ENCODE data around the gene RIOK1. TPM values are rescaled to one million over a fixed set of nuclear protein-coding genes. Genes with fewer than 3 reads are reported as not detected.

Gene RIOK1
- total RNA-seq, 1 donor from 2014 or later = 28.5 TPM

DNA sequence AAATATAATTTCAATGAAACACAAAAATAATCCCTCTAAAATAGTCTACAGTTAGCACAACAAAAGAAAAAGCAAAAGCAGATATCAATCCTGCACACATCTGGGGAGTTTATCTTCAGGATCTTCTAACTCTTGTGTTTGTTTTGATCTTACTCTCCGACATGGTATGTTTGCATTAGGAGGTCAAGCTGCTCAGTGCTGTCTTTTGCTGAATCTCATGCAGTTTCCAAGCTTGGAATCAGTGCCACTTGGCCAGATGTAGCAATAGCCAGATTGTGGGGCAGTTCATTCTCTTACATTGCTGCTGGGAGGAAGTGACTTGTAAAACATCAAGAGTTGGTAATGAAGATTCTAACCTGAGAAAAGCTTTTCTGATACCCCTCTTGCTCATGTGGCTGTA, 29.5 kb downstream of the RIOK1 start:
- TF ChIP-seq, protein P1, sequence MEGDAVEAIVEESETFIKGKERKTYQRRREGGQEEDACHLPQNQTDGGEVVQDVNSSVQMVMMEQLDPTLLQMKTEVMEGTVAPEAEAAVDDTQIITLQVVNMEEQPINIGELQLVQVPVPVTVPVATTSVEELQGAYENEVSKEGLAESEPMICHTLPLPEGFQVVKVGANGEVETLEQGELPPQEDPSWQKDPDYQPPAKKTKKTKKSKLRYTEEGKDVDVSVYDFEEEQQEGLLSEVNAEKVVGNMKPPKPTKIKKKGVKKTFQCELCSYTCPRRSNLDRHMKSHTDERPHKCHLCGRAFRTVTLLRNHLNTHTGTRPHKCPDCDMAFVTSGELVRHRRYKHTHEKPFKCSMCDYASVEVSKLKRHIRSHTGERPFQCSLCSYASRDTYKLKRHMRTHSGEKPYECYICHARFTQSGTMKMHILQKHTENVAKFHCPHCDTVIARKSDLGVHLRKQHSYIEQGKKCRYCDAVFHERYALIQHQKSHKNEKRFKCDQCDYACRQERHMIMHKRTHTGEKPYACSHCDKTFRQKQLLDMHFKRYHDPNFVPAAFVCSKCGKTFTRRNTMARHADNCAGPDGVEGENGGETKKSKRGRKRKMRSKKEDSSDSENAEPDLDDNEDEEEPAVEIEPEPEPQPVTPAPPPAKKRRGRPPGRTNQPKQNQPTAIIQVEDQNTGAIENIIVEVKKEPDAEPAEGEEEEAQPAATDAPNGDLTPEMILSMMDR (IDR thresholded peaks at IDR 0.05; ENCODE audit: unreplicated experiment) = no peak
- peaks cover 21% of the 10 kb centered on the region for H3K36me3 Mint-ChIP-seq (ENCODE audit: insufficient read depth)
- H3K4me3 Mint-ChIP-seq (ENCODE audit: low read depth) = no peak overlapping the region
- H3K4me1 Mint-ChIP-seq (ENCODE audit: low read depth) = peaks cover 39% of the 10 kb centered on the region
- no peaks in the 10 kb centered on the region for H3K27me3 Mint-ChIP-seq
- DNase-seq (ENCODE audit: low spot score, unreplicated experiment) = no peak
- no peak overlapping the region for H3K27ac Mint-ChIP-seq
- no peaks in the 10 kb centered on the region for H3K9me3 Mint-ChIP-seq (ENCODE audit: low read depth)

DNA sequence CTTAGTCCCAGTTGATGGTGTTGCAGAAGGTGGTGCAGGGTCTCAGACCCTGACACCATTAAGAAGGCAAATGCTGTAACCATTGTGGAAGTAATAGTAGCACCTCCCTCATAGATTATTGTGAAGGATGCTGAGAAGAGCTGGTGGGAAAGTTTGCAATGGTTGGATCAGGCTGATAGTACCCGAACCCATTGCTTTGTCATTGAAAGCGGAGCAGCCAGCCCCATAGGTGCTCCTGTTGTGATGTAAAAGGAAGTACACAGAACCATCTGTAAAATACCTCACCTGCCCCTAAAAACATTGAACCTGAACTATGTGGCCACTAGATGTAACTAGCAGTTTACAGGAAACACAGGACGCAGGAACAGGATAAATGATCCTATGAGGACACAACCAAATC, 31.5 kb downstream of the RIOK1 start:
- DNase-seq (ENCODE audit: low spot score, unreplicated experiment) = no peak
- Mint-ChIP-seq H3K4me1 (ENCODE audit: low read depth) (peaks cover 30% of the 10 kb centered on the region), H3K27ac (no peak overlapping the region), H3K9me3 (ENCODE audit: low read depth) (no peaks in the 10 kb centered on the region), H3K4me3 (ENCODE audit: low read depth) (no peak overlapping the region), H3K27me3 (no peaks in the 10 kb centered on the region), H3K36me3 (ENCODE audit: insufficient read depth) (peaks cover 6% of the 10 kb centered on the region)
- TF ChIP-seq, protein P1 (IDR thresholded peaks at IDR 0.05; ENCODE audit: unreplicated experiment) = no peak

DNA sequence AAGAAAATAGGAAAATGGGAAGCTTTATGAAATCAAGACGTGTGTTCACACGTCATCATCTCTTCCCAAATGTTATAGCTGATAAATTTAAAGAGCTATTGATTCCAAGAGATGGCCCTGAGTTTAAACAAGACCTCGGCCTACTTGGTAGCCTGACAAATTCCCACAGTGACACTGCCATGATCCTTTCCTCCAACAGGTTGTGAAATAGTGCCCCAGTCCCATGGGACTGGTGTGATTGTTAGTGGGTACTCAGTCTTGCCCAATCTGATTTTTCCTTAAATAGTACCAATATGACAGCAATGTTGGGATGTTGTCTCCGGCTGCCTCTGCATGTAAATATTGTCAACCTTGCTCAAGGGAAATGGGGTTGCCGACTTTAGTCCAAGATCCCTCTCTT, 34.5 kb downstream of the RIOK1 start:
- no peak for DNase-seq (ENCODE audit: low spot score, unreplicated experiment)
- H3K4me1 Mint-ChIP-seq (ENCODE audit: low read depth) = peaks cover 15% of the 10 kb centered on the region
- H3K36me3 Mint-ChIP-seq (ENCODE audit: insufficient read depth) = peaks cover 1% of the 10 kb centered on the region
- no peak overlapping the region for H3K27ac Mint-ChIP-seq
- H3K27me3 Mint-ChIP-seq = no peaks in the 10 kb centered on the region
- no peak overlapping the region for H3K4me3 Mint-ChIP-seq (ENCODE audit: low read depth)
- peaks cover 3% of the 10 kb centered on the region for H3K9me3 Mint-ChIP-seq (ENCODE audit: low read depth)
- TF ChIP-seq, protein P1 (IDR thresholded peaks at IDR 0.05; ENCODE audit: unreplicated experiment) = no peak

DNA sequence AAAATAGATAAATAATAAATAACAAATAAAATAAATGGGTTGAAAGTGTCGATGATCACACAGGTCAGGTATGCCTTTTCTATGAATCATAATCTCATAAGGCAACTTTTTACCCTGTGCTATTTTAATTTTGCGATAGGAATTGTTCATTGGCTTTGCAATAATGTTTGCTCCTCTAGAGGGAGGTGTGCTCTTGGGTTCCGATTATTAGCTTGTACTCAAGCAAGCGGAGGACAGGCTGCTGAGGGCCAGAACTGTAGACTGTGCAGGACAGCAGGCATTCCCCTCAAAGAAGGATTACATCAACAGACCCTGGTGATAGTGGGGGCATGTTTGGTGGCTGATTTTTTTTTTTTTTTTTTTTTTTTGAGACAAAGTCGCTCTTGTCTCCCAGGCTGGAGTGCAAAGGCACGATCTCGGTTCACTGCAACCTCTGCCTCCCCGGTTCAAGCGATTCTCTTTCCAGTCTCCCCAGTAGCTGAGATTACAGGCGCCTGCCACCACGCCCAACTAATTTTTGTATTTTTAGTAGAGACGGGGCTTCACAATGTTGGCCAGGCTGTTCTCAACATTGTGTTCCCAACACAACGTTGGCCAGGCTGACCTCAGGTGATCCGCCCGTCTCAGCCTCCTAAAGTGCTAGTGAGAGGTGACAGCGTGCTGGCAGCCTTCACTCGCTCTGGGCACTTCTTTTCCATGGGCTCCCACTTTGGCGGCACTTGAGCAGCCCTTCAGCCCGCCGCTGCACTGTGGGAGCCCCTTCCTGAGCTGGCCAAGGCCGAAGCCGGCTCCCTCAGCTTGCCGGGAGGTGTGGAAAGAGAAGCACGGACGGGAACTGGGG, 35.6 kb downstream of the RIOK1 start:
- no peak overlapping the region for H3K4me3 Mint-ChIP-seq (ENCODE audit: low read depth)
- no peak for DNase-seq (ENCODE audit: low spot score, unreplicated experiment)
- H3K4me1 Mint-ChIP-seq (ENCODE audit: low read depth) = peaks cover 6% of the 10 kb centered on the region
- peaks cover 3% of the 10 kb centered on the region for H3K9me3 Mint-ChIP-seq (ENCODE audit: low read depth)
- H3K27me3 Mint-ChIP-seq = no peaks in the 10 kb centered on the region
- TF ChIP-seq, protein P1 (IDR thresholded peaks at IDR 0.05; ENCODE audit: unreplicated experiment) = peak; percentile 48
- H3K27ac Mint-ChIP-seq = no peak overlapping the region
- H3K36me3 Mint-ChIP-seq (ENCODE audit: insufficient read depth) = peaks cover 1% of the 10 kb centered on the region

DNA sequence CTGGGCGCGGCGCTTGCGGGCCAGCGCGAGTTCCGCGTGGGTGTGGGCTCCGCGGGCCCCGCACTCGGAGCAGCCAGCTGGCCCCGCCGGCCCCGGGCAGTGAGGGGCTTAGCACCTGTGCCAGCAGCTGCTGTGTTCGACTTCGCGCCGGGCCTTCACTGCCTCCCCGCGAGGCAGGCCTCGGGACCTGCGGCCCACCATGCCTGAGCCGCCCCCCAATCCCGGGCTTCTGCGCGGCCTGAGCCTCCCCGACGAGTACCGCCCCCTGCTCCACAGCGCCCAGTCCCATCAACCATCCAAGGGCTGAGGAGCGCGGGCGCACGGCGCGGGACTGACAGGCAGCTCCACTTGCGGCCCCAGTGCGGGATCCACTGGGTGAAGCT, 36.2 kb downstream of the RIOK1 start:
- peaks cover 3% of the 10 kb centered on the region for H3K9me3 Mint-ChIP-seq (ENCODE audit: low read depth)
- H3K4me1 Mint-ChIP-seq (ENCODE audit: low read depth) = peaks cover under 1% of the 10 kb centered on the region
- H3K36me3 Mint-ChIP-seq (ENCODE audit: insufficient read depth) = peaks cover 1% of the 10 kb centered on the region
- no peak overlapping the region for H3K4me3 Mint-ChIP-seq (ENCODE audit: low read depth)
- TF ChIP-seq, protein P1 (IDR thresholded peaks at IDR 0.05; ENCODE audit: unreplicated experiment) = no peak
- DNase-seq (ENCODE audit: low spot score, unreplicated experiment) = no peak
- H3K27me3 Mint-ChIP-seq = no peaks in the 10 kb centered on the region
- no peak overlapping the region for H3K27ac Mint-ChIP-seq
